A549 treated with ZK216348 at 1 μM for 4 hours (cell line): ENCODE measurements around the gene LRRC8D. TPM values are rescaled to one million over a fixed set of nuclear protein-coding genes. Genes with fewer than 3 reads are reported as not detected.

Experiments
- total RNA-seq: library from RNA; stranded (reverse); fragments of 200-300 nt; extraction: Qiagen RNA extraction; gene quantifications from 5 replicates; pipeline ENCODE4 v1.2.3, GENCODE V29; 2022; ENCODE audit warnings: low read depth

Gene LRRC8D
- total RNA-seq: 28.2 to 42.9 TPM (median 37.0 TPM) in 5 replicates

GRCh38 chr1:89820422-89821321, at the start of gene LRRC8D:
TSS of gene LRRC8D (plus strand) at chr1:89821032. CDS start at chr1:89933069, 112,037 bp downstream.

Other genes with a start within 250 kb of the LRRC8D start
- gene LRRC8C, start 187.9 kb upstream of the LRRC8D start, total RNA-seq: 7.6 to 14.7 TPM (median 12.3 TPM) in 5 replicates
- gene ZNF326, start 174.1 kb downstream of the LRRC8D start, total RNA-seq: 17.6 to 26.1 TPM (median 18.7 TPM) in 5 replicates